CD4-positive, alpha-beta T cell treated with Interferon alpha-2 for 1 hour (primary cell): ENCODE measurements around the gene HOXC12.

Source experiments
- DNase-seq, 2 donors: peaks; one replicate each; pipeline ENCODE4 v3.0.0-alpha.2; 2020 to 2022

The HOXC12 gene

GRCh38 chr12:53998110-53998899, 43.6 kb downstream of the HOXC12 start:
- DNase-seq, result no peak

GRCh38 chr12:53998900-53999236, 44.2 kb downstream of the HOXC12 start:
- no peak for DNase-seq

- DNase-seq, result peak in 1 of 2 donors; percentile 26
Observed at GRCh38 chr12:53999559-54000115, 44.9 kb downstream of the HOXC12 start.

- no peak for DNase-seq
Observed at GRCh38 chr12:54000116-54001114, 45.7 kb downstream of the HOXC12 start, which contains the start of gene HOXC9. HOXC9 (plus strand) TSS chr12:54000161; CDS start chr12:54000189, 28 bp downstream.

- DNase-seq, result no peak
Observed at GRCh38 chr12:54001283-54002187, 46.8 kb downstream of the HOXC12 start.

- no peak for DNase-seq
Observed at GRCh38 chr12:54002278-54002914, 47.7 kb downstream of the HOXC12 start.

- DNase-seq, result no peak
Observed at GRCh38 chr12:54002915-54003389, 48.2 kb downstream of the HOXC12 start.

GRCh38 chr12:54003625-54004024, 48.9 kb downstream of the HOXC12 start:
- DNase-seq, result no peak

GRCh38 chr12:54004063-54004840, 49.5 kb downstream of the HOXC12 start:
- DNase-seq, result no peak

GRCh38 chr12:54004841-54005530, 50.3 kb downstream of the HOXC12 start:
- no peak for DNase-seq

GRCh38 chr12:54005531-54005852, 50.8 kb downstream of the HOXC12 start:
- DNase-seq, result no peak

- DNase-seq, result peak; percentile 77 to 86
Observed at GRCh38 chr12:54005853-54006558, 51.3 kb downstream of the HOXC12 start.

- no peak for DNase-seq
Observed at GRCh38 chr12:54006559-54007220, 52.0 kb downstream of the HOXC12 start.

GRCh38 chr12:54007538-54008259, 53.0 kb downstream of the HOXC12 start:
- DNase-seq, result no peak

GRCh38 chr12:54008260-54008552, 53.5 kb downstream of the HOXC12 start:
- no peak for DNase-seq
